GM12892 (cell line): Measurements from ENCODE around the gene GLO1.
A peak's percentile ranks its signal among the peaks of the same experiment; 100 is the strongest.

ENCODE experiments used
- DNase-seq: peaks from one replicate; pipeline ENCODE4 v3.0.0; 2011; ENCODE audit not compliant: insufficient read length
- FAIRE-seq: peaks from 2 replicates; lab custom pipeline; 2011; peaks lifted over from hg19 to GRCh38; lab: Jason Lieb, UNC
- POLR2A ChIP-seq: IDR thresholded peaks from 2 replicates; pipeline ENCODE4 v1.6.1; 2011; ENCODE audit warnings: low read depth, low read length, control low read depth
- POLR2AphosphoS5 ChIP-seq: IDR thresholded peaks from 2 replicates; pipeline ENCODE4 v1.6.1; 2011; ENCODE audit warnings: low read depth, low read length, control low read depth
- TAF1 ChIP-seq: IDR thresholded peaks from 2 replicates; pipeline ENCODE4 v1.6.1; 2011; ENCODE audit warnings: low read depth, mild to moderate bottlenecking, control low read depth, low read length, borderline replicate concordance

GLO1 gene

DNA sequence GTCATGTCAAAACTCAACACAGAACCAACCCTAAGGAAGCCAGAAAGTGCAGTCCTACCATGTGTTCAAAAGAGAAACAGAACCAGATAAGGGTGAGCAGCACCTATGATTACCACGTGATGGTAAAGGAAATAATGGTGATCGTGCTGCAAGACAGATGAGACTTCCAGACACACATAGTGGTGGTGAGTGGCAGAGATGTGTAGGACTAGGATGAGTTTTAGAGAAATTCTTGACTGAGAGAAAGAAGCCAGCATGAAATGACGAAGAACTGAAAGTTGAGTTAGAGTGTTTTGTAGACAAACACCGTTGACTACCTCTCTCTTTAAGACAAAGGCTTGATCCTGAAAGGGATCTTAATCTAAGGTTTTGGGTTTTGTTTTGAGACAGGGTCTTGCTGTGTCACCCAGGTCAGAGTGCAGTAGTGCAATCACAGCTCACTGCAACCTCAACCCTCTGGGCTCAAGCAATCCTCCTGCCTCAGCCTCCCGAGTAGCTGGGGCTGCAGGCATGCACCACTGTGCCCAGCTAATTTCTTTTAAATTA, 52.7 kb downstream of the GLO1 start:
- TF ChIP-seq TAF1 (no peak), POLR2AphosphoS5 (no peak), POLR2A (no peak)
- FAIRE-seq = no peak
- DNase-seq = no peak

DNA sequence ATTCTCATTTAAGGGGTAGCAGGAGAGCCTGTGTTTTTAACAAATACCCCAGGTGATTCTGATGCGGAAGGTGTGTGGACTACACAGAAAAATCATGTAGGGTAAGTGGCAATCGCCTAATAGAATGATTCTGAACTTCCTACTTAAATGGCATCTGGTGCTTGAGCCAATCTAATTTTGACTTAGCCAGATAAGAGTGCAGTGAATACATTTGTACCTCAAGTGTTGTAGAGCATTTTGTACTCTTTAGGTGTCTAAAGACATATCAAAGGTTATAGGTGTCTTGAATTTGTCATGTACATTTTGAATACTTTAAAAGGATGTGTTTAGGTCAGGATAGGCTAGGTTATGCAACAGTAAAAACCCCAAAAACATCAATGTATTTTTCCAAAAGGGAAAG, 53.2 kb downstream of the GLO1 start:
- FAIRE-seq (no peak), DNase-seq (no peak)
- TF ChIP-seq POLR2A (no peak), POLR2AphosphoS5 (no peak), TAF1 (no peak)

GRCh38 chr6:38648629-38649028, 54.3 kb downstream of the GLO1 start:
- TF ChIP-seq POLR2AphosphoS5 (no peak), TAF1 (no peak), POLR2A (no peak)
- no peak for DNase-seq
- no peak for FAIRE-seq

- FAIRE-seq (no peak), DNase-seq (no peak)
These were observed 56.6 kb downstream of the GLO1 start for GRCh38 chr6:38646166-38646878.

DNA sequence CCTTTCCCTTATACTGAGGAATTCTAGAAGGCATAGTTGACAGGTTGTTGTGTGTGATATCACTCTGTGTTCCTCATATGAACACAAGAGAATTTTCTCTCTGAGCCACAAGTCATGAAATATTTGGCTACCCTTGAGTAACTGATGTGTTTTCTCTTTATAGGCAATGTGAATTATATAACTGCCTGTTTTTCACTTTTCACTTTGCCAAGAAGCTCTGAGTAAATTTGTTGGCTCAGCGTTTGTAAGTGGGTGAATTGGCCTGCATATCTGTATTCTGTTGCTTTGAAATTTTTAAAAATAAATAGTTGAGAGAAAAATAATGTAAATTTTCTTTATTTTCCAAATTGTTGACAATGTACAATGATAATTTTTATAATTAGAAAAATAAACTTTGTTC, 58.0 kb downstream of the GLO1 start:
- FAIRE-seq (no peak), DNase-seq (no peak)
- TF ChIP-seq POLR2A (no peak), TAF1 (no peak), POLR2AphosphoS5 (no peak)

More at GRCh38 chr6:38646166-38646878, 56.6 kb downstream of the GLO1 start:
- TF ChIP-seq TAF1 (no peak), POLR2AphosphoS5 (no peak), POLR2A (no peak)

DNA sequence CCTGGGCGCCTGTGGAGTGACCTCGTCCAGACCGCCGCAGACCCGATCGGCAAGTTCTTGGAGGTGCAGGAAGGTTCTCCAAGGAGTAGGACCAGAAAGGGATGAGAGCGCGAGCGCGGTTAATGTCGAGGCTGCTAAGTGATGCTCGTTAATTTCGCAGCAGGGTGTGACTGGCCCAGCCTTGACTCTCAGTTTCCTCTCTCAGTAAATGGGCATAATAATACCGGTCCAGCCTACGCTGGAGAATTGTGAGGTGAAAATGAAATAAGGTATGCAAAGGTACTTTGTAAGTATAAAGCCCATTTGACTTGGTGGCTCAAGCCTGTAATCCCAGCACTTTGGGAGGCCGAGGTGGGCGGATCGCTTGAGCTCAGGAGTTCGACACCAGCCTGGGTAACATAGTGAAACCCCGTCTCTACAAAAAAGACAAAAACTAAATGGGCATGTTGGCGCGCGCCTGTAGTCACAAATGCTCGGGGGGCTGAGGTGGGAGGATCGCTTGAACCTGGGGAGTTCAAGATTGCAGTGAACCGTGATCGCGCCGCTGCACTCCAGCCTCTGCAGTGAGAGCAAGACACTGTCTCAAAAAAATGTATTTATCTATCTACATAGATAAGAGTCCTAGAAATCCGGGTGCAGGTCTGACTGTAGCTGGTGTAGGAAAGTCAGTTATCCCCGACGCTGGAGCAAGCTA, 62.6 kb downstream of the GLO1 start:
- TF ChIP-seq POLR2AphosphoS5 = no peak
- TF ChIP-seq TAF1 = no peak
- TF ChIP-seq POLR2A = no peak
- DNase-seq (no peak), FAIRE-seq (no peak)

- DNase-seq = peak; percentile 73
- FAIRE-seq = peak; percentile 96
- TF ChIP-seq TAF1 = no peak
- TF ChIP-seq POLR2AphosphoS5 = peak; percentile 45; the same call in 1 of the 2 replicates
- peak; percentile 72; the same call in 1 of the 2 replicates for TF ChIP-seq POLR2A
These were observed 63.3 kb downstream of the GLO1 start, which contains the start of gene BTBD9 for GRCh38 chr6:38639498-38640215. Gene BTBD9, minus strand, starts transcription at chr6:38639929.

GRCh38 chr6:38638941-38639497, 63.9 kb downstream of the GLO1 start:
- TF ChIP-seq POLR2A = no peak
- TF ChIP-seq TAF1 = no peak
- no peak for TF ChIP-seq POLR2AphosphoS5
- DNase-seq = peak; percentile 13
- peak; percentile 72 for FAIRE-seq

- FAIRE-seq (no peak), DNase-seq (no peak)
- TF ChIP-seq POLR2A (no peak), TAF1 (no peak), POLR2AphosphoS5 (no peak)
These were observed 65.2 kb downstream of the GLO1 start for GRCh38 chr6:38637756-38638155.

GRCh38 chr6:38636027-38636426, 66.9 kb downstream of the GLO1 start:
- no peak for FAIRE-seq
- DNase-seq = no peak
- TF ChIP-seq POLR2A (no peak), POLR2AphosphoS5 (no peak), TAF1 (no peak)

DNA sequence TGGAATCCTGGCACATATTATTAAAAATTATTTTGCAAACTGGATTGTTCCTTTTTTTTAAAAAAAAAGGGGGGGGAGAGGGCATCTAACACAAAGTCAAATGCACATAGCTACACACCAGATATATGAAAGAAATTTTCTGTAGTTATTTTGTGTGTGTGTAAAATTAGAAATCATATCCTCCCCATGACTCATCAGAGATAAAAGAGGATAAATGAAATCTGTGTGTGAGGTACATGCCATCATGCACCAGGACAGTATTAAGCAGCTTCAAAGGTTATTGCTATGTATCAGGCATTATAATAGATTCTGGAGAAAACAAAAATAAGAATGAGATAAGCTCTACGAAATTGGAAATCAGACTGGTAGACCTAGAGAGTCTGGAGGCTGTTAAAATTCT, 68.4 kb downstream of the GLO1 start:
- TF ChIP-seq TAF1 (no peak), POLR2AphosphoS5 (no peak), POLR2A (no peak)
- FAIRE-seq = no peak
- DNase-seq = no peak
